Panc1 (cell line): ENCODE measurements around the gene RCSD1.

Experiments used
- POLR2AphosphoS5 ChIP-seq: IDR thresholded peaks from 2 replicates; pipeline ENCODE4 v1.6.1; 2012; ENCODE audit warnings: mild to moderate bottlenecking, low read depth, low read length, moderate library complexity
- TF ChIP-seq, protein P1 (sequence below): fragments of 450-650 bp; IDR thresholded peaks from 2 replicates; pipeline ENCODE4 v1.5.1; 2017; ENCODE audit warnings: mild to moderate bottlenecking
- TF ChIP-seq, protein P2 (sequence below), 2 experiments: IDR thresholded peaks; 2 replicates each; pipeline ENCODE4 v1.6.1; 2011 to 2012; ENCODE audit warnings: low read depth in 2 of 2, control low read depth in 1 of 2, low read length in 1 of 2, mild to moderate bottlenecking in 1 of 2, moderate library complexity in 1 of 2; ENCODE audit not compliant: insufficient read depth in 1 of 2

DNA sequence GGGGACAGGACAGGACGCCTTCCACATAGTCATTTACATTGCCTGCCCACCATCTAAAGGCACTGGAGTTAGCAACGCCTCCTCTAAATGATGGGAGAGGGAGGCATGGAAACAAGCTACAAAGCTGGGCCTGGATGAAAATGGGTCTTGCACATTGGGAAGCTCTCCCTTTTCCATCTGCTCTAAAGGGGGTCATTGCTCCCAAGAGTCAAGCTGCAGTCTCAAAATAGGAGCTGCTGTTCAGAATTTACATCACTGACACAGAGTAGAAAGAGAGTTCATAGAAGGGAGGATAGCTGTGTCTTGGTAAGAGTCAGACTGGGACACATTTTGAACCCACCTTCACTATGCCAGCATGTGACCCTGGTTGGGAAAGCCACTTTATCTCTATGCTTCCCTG lies 26.6 kb downstream of the RCSD1 start:
- TF ChIP-seq, protein P1, sequence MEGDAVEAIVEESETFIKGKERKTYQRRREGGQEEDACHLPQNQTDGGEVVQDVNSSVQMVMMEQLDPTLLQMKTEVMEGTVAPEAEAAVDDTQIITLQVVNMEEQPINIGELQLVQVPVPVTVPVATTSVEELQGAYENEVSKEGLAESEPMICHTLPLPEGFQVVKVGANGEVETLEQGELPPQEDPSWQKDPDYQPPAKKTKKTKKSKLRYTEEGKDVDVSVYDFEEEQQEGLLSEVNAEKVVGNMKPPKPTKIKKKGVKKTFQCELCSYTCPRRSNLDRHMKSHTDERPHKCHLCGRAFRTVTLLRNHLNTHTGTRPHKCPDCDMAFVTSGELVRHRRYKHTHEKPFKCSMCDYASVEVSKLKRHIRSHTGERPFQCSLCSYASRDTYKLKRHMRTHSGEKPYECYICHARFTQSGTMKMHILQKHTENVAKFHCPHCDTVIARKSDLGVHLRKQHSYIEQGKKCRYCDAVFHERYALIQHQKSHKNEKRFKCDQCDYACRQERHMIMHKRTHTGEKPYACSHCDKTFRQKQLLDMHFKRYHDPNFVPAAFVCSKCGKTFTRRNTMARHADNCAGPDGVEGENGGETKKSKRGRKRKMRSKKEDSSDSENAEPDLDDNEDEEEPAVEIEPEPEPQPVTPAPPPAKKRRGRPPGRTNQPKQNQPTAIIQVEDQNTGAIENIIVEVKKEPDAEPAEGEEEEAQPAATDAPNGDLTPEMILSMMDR = no peak
- no peak for TF ChIP-seq POLR2AphosphoS5
- TF ChIP-seq, protein P2, sequence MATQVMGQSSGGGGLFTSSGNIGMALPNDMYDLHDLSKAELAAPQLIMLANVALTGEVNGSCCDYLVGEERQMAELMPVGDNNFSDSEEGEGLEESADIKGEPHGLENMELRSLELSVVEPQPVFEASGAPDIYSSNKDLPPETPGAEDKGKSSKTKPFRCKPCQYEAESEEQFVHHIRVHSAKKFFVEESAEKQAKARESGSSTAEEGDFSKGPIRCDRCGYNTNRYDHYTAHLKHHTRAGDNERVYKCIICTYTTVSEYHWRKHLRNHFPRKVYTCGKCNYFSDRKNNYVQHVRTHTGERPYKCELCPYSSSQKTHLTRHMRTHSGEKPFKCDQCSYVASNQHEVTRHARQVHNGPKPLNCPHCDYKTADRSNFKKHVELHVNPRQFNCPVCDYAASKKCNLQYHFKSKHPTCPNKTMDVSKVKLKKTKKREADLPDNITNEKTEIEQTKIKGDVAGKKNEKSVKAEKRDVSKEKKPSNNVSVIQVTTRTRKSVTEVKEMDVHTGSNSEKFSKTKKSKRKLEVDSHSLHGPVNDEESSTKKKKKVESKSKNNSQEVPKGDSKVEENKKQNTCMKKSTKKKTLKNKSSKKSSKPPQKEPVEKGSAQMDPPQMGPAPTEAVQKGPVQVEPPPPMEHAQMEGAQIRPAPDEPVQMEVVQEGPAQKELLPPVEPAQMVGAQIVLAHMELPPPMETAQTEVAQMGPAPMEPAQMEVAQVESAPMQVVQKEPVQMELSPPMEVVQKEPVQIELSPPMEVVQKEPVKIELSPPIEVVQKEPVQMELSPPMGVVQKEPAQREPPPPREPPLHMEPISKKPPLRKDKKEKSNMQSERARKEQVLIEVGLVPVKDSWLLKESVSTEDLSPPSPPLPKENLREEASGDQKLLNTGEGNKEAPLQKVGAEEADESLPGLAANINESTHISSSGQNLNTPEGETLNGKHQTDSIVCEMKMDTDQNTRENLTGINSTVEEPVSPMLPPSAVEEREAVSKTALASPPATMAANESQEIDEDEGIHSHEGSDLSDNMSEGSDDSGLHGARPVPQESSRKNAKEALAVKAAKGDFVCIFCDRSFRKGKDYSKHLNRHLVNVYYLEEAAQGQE (IDR thresholded peaks at IDR 0.05; ENCODE audit: insufficient read depth in 1 of 2, low read depth in 2 of 2, low read length in 1 of 2) = no peak
